ENCODE data around the gene SKOR1.

DNA sequence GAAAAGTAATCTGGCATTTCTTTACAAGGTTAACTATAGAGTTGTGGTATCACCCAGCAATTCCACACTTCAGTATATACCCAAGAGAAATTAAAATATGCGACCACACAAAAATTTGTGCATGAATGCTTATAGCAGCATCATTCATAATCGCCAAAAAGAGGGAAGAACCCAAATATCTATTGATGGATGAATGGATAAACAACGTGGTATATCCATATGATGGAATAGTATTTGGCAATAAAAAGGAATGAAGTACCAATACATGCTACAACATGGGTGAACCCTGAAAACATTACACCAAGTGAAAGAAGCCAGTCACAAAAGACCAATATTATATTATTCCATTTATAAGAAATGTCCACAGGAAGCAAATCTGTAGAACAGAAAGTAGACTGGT is 8.6 kb upstream of the SKOR1 start:
- TF ChIP-seq, protein P1, sequence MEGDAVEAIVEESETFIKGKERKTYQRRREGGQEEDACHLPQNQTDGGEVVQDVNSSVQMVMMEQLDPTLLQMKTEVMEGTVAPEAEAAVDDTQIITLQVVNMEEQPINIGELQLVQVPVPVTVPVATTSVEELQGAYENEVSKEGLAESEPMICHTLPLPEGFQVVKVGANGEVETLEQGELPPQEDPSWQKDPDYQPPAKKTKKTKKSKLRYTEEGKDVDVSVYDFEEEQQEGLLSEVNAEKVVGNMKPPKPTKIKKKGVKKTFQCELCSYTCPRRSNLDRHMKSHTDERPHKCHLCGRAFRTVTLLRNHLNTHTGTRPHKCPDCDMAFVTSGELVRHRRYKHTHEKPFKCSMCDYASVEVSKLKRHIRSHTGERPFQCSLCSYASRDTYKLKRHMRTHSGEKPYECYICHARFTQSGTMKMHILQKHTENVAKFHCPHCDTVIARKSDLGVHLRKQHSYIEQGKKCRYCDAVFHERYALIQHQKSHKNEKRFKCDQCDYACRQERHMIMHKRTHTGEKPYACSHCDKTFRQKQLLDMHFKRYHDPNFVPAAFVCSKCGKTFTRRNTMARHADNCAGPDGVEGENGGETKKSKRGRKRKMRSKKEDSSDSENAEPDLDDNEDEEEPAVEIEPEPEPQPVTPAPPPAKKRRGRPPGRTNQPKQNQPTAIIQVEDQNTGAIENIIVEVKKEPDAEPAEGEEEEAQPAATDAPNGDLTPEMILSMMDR (IDR thresholded peaks at IDR 0.05) = no peak
- TF ChIP-seq POLR2AphosphoS5 (IDR thresholded peaks at IDR 0.05) (no peak), POLR2A (IDR thresholded peaks at IDR 0.05) (no peak)

Measured in suprapubic skin (tissue), 4 donors.